MM.1S (cell line): ENCODE measurements around the gene TICAM1.
"Not testable (repeated sequence)": the region's sequence is repeated elsewhere in the genome, so short reads cannot be mapped to it uniquely, and the experiment has no call there.

Experiments used
- EZH2 ChIP-seq: fragments of 300-600 bp; sonication (generic); optimal IDR thresholded peaks from 2 replicates; pipeline ENCODE3; 2017; ENCODE audit warnings: low read depth, mild to moderate bottlenecking, antibody characterized with exemption, low read length, mixed read lengths
- TF ChIP-seq, protein P1 (sequence below): fragments of 300-600 bp; sonication (generic); IDR thresholded peaks from 2 replicates; pipeline ENCODE4 v1.5.1; 2016; ENCODE audit warnings: antibody characterized with exemption, low read length, mixed read lengths

- TF ChIP-seq, protein P1, sequence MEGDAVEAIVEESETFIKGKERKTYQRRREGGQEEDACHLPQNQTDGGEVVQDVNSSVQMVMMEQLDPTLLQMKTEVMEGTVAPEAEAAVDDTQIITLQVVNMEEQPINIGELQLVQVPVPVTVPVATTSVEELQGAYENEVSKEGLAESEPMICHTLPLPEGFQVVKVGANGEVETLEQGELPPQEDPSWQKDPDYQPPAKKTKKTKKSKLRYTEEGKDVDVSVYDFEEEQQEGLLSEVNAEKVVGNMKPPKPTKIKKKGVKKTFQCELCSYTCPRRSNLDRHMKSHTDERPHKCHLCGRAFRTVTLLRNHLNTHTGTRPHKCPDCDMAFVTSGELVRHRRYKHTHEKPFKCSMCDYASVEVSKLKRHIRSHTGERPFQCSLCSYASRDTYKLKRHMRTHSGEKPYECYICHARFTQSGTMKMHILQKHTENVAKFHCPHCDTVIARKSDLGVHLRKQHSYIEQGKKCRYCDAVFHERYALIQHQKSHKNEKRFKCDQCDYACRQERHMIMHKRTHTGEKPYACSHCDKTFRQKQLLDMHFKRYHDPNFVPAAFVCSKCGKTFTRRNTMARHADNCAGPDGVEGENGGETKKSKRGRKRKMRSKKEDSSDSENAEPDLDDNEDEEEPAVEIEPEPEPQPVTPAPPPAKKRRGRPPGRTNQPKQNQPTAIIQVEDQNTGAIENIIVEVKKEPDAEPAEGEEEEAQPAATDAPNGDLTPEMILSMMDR: not testable (repeated sequence)
- not testable (repeated sequence) for TF ChIP-seq EZH2
These were observed 22.0 kb upstream of the TICAM1 start for GRCh38 chr19:4853506-4853905.
